ENCODE data around the gene P2RY14. TPM values are rescaled to one million over a fixed set of nuclear protein-coding genes. Genes with fewer than 3 reads are reported as not detected.

The P2RY14 gene
- polyA plus RNA-seq, 4 donors, result 1.1 to 5.5 (median 1.3) TPM; not detected in 1

DNA sequence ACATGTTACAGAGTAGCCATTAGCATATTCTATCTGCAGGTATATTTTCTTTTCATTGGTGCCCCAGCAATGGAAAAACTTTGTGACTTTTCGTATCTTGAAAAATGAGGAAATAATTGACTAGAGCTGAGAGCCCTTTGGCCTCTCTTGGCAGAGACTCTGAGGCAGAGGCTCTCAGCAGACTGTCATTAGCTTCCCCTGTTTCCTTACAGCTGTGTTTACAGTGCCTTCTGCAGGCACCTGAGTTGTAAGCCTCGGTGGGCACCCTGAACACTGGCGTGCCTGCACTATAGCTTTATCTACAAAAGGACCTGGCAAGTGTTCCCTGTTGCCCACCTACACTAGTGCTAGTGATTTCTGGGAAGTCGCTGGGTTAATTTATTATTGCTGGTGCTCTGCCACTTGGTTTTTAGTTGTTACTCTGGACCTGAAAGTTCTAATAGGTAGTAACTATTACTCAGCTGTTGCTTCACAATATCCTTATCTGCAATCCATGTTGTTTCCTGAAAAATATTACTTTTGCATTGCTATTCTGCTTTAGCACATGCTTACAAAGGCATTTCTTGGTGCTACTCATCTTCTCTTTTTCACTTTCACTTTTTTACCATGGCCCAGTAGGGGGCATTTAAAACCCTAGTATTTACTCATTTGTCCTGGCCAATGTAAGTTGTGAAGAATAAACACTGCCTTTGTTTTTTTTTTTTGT is 67.5 kb downstream of the P2RY14 start:
- Histone ChIP-seq H3K4me3 (ENCODE audit: low read depth in 1 of 3, low read length in 3 of 3) (peak overlapping the region in 1 of 3 donors; percentile 30), H3K4me1 (ENCODE audit: control insufficient read depth in 3 of 3, insufficient read depth in 2 of 3, low read depth in 1 of 3, low read length in 2 of 3) (peaks cover 0 to 15% (median 2%) of the 10 kb centered on the region in 3 donors), H3K36me3 (ENCODE audit: control insufficient read depth in 3 of 3, insufficient read depth in 2 of 3, low read depth in 1 of 3, low read length in 3 of 3) (no peaks in the 10 kb centered on the region), H3K27me3 (ENCODE audit: control insufficient read depth in 3 of 3, insufficient read depth in 3 of 3, low read length in 3 of 3) (no peaks in the 10 kb centered on the region), H3K27ac (ENCODE audit: low read depth in 1 of 3, low read length in 2 of 3) (peak overlapping the region; percentile 25 to 73 (median 30)), H3K9me3 (ENCODE audit: control insufficient read depth in 2 of 2, insufficient read depth in 1 of 2, low read depth in 1 of 2, low read length in 1 of 2) (no peaks in the 10 kb centered on the region)
- DNase-seq (peak; percentile 78 to 87), FAIRE-seq (no peak)
- 12 to 29% (median 17%) methylated on average over 4 of the region's 4 CpGs for WGBS, 3 donors

DNA sequence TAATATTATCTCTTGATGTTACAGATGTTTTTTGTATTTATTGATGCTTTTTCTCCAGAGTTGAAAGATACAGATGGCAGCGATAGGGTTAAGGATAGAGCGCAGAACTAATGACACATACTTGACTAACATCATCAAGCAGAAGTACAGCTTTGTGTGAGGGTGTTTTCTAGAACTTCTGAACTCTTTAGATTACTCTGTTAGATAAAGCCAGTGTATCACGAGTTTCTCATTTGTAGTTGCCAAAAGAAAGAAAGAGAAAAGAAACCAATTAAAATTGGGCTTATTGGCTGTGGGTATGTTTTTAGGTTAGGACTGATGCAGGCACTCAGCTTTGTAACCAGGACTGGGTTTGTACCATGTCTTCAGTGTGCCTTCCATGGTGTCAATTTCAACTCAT is 68.7 kb downstream of the P2RY14 start:
- no peaks in the 10 kb centered on the region for H3K36me3 ChIP-seq (ENCODE audit: control insufficient read depth in 3 of 3, insufficient read depth in 2 of 3, low read depth in 1 of 3, low read length in 3 of 3)
- H3K4me1 ChIP-seq (ENCODE audit: control insufficient read depth in 3 of 3, insufficient read depth in 2 of 3, low read depth in 1 of 3, low read length in 2 of 3), result peaks cover 0 to 15% (median 2%) of the 10 kb centered on the region in 3 donors
- H3K27me3 ChIP-seq (ENCODE audit: control insufficient read depth in 3 of 3, insufficient read depth in 3 of 3, low read length in 3 of 3), result no peaks in the 10 kb centered on the region
- FAIRE-seq, result no peak
- H3K27ac ChIP-seq (ENCODE audit: low read depth in 1 of 3, low read length in 2 of 3), result peak overlapping the region in 1 of 3 donors; percentile 73
- peak; percentile 17 to 19 for DNase-seq
- H3K4me3 ChIP-seq (ENCODE audit: low read depth in 1 of 3, low read length in 3 of 3), result no peak overlapping the region
- WGBS, 3 donors, result 58 to 73% (median 66%) methylated on average over 3 of the region's 3 CpGs
- H3K9me3 ChIP-seq (ENCODE audit: control insufficient read depth in 2 of 2, insufficient read depth in 1 of 2, low read depth in 1 of 2, low read length in 1 of 2), result no peaks in the 10 kb centered on the region

- H3K27ac ChIP-seq (ENCODE audit: low read depth in 1 of 3, low read length in 2 of 3), result no peak overlapping the region
- H3K36me3 ChIP-seq (ENCODE audit: control insufficient read depth in 3 of 3, insufficient read depth in 2 of 3, low read depth in 1 of 3, low read length in 3 of 3), result no peaks in the 10 kb centered on the region
- no peak overlapping the region for H3K4me3 ChIP-seq (ENCODE audit: low read depth in 1 of 3, low read length in 3 of 3)
- WGBS, 3 donors, result 57 to 78% (median 74%) methylated on average over 3 of the region's 3 CpGs
- peaks cover 0 to 10% (median 2%) of the 10 kb centered on the region in 3 donors for H3K4me1 ChIP-seq (ENCODE audit: control insufficient read depth in 3 of 3, insufficient read depth in 2 of 3, low read depth in 1 of 3, low read length in 2 of 3)
- H3K27me3 ChIP-seq (ENCODE audit: control insufficient read depth in 3 of 3, insufficient read depth in 3 of 3, low read length in 3 of 3), result no peaks in the 10 kb centered on the region
- no peak for FAIRE-seq
- H3K9me3 ChIP-seq (ENCODE audit: control insufficient read depth in 2 of 2, insufficient read depth in 1 of 2, low read depth in 1 of 2, low read length in 1 of 2), result no peaks in the 10 kb centered on the region
- DNase-seq, result no peak
Measured at GRCh38 chr3:151206201-151206600, 72.1 kb downstream of the P2RY14 start.

DNA sequence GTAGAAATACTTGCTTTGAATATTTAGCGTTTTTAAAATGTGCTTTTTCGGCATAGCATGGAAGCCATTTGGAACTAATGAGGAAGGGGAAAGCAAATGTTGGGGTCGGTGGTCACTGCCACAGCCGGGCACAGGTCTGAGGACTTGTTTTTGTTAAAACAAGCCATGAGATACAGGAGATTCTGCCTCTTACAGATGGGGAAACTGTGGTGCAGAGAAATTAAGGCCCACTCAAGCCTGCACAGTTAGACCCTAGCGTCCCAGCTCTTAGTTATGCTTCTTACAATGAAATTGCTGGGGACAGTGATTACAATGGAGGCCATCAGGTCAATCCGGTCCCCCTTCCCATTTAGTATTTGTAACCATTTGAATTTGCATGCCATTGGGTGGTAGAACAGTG is 72.9 kb downstream of the P2RY14 start:
- H3K27ac ChIP-seq (ENCODE audit: low read depth in 1 of 3, low read length in 2 of 3), result peak overlapping the region in 1 of 3 donors; percentile 48
- no peak overlapping the region for H3K4me3 ChIP-seq (ENCODE audit: low read depth in 1 of 3, low read length in 3 of 3)
- FAIRE-seq (no peak), DNase-seq (no peak)
- H3K4me1 ChIP-seq (ENCODE audit: control insufficient read depth in 3 of 3, insufficient read depth in 2 of 3, low read depth in 1 of 3, low read length in 2 of 3), result peaks cover 0 to 10% (median 2%) of the 10 kb centered on the region in 3 donors
- no peaks in the 10 kb centered on the region for H3K9me3 ChIP-seq (ENCODE audit: control insufficient read depth in 2 of 2, insufficient read depth in 1 of 2, low read depth in 1 of 2, low read length in 1 of 2)
- H3K36me3 ChIP-seq (ENCODE audit: control insufficient read depth in 3 of 3, insufficient read depth in 2 of 3, low read depth in 1 of 3, low read length in 3 of 3), result no peaks in the 10 kb centered on the region
- no peaks in the 10 kb centered on the region for H3K27me3 ChIP-seq (ENCODE audit: control insufficient read depth in 3 of 3, insufficient read depth in 3 of 3, low read length in 3 of 3)
- 75 to 87% (median 85%) methylated on average over 6 of the region's 6 CpGs for WGBS, 3 donors

DNA sequence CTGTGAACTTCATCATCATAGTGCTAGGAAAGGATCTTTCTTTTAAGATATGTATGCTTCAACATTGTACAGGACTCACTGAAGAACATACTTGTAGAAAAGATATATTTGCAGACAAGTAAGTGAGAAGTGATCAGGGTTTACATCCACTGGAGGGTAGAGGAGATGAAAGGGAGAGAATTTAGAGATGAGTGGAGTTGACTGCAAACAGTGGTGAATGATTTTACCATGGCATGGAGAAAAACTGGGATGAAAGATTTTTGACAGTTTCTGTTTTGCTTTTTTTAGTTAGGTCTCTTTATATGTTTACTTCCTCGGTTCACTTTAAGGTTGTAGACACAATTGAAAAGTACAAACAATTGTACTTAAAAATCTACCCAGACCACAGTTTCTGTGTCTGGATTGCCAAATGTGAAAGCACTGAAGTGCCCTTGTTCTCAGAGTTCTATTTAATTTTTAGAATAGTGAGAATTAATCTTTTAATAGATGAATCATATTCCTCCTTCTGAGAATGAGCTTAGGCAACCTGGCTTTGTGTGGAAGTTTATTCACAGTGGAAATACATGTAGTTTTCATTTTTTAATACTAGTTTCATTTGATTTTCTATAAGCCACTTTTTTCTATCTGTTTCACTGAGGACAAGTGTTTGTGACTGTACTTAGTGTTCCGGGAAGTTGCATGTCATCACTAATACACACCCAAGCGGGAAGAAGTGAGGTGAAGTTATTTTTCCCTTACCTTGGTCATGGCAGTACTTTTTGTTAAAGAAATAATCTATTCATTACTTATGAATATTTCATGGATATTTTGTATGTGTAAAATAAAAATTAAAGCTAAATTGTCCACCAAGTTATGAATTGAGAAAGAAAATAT is 73.6 kb downstream of the P2RY14 start:
- H3K27me3 ChIP-seq (ENCODE audit: control insufficient read depth in 3 of 3, insufficient read depth in 3 of 3, low read length in 3 of 3), result no peaks in the 10 kb centered on the region
- H3K36me3 ChIP-seq (ENCODE audit: control insufficient read depth in 3 of 3, insufficient read depth in 2 of 3, low read depth in 1 of 3, low read length in 3 of 3), result no peaks in the 10 kb centered on the region
- peak in 1 of 2 donors; percentile 42 for DNase-seq
- no peaks in the 10 kb centered on the region for H3K9me3 ChIP-seq (ENCODE audit: control insufficient read depth in 2 of 2, insufficient read depth in 1 of 2, low read depth in 1 of 2, low read length in 1 of 2)
- peak overlapping the region in 2 of 3 donors; percentile 55 to 83 for H3K27ac ChIP-seq (ENCODE audit: low read depth in 1 of 3, low read length in 2 of 3)
- H3K4me3 ChIP-seq (ENCODE audit: low read depth in 1 of 3, low read length in 3 of 3), result no peak overlapping the region
- no peak for FAIRE-seq
- WGBS, 3 donors, result 68 to 84% (median 71%) methylated on average over 3 of the region's 3 CpGs
- peaks cover 0 to 5% (median 0%) of the 10 kb centered on the region in 3 donors for H3K4me1 ChIP-seq (ENCODE audit: control insufficient read depth in 3 of 3, insufficient read depth in 2 of 3, low read depth in 1 of 3, low read length in 2 of 3)

DNA sequence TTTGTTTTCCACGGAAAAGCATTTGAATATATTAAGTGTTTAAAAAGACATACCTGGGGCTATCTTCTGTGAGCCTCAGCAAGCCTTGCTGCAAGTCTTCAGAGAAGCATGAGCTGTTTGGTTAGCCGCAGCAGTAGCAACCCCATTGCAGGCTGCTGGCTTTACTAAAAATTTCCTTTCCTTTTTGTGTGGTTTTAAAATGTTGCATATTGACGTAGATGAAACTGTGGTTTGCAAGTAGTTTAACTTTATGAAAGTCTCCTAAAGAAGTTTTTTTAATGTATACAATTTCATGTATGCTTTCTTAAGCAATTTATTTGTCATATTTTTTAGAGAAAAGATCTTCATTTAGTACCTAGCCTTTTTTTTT is 75.3 kb downstream of the P2RY14 start, which contains the start of gene GPR171:
TSS of gene GPR171 (minus strand) at position 166 of the 370 bp plus-strand sequence. CDS start 3,830 bp downstream, outside the sequence.
- FAIRE-seq (peak; percentile 26), DNase-seq (peak in 1 of 2 donors; percentile 58)
- peaks cover 0 to 3% (median 0%) of the 10 kb centered on the region in 3 donors for H3K4me1 ChIP-seq (ENCODE audit: control insufficient read depth in 3 of 3, insufficient read depth in 2 of 3, low read depth in 1 of 3, low read length in 2 of 3)
- H3K9me3 ChIP-seq (ENCODE audit: control insufficient read depth in 2 of 2, insufficient read depth in 1 of 2, low read depth in 1 of 2, low read length in 1 of 2), result no peaks in the 10 kb centered on the region
- H3K27ac ChIP-seq (ENCODE audit: low read depth in 1 of 3, low read length in 2 of 3), result peak within 1 kb of the TSS in 2 of 3 donors; percentile 41 to 83
- no peaks in the 10 kb centered on the region for H3K27me3 ChIP-seq (ENCODE audit: control insufficient read depth in 3 of 3, insufficient read depth in 3 of 3, low read length in 3 of 3)
- peak within 1 kb of the TSS in 2 of 3 donors; percentile 23 to 31 for H3K4me3 ChIP-seq (ENCODE audit: low read depth in 1 of 3, low read length in 3 of 3)
- WGBS, 3 donors, result 68 to 84% (median 73%) methylated on average over 3 of the region's 3 CpGs
- peaks cover 0 to 2% (median 0%) of the 10 kb centered on the region in 3 donors for H3K36me3 ChIP-seq (ENCODE audit: control insufficient read depth in 3 of 3, insufficient read depth in 2 of 3, low read depth in 1 of 3, low read length in 3 of 3)

DNA sequence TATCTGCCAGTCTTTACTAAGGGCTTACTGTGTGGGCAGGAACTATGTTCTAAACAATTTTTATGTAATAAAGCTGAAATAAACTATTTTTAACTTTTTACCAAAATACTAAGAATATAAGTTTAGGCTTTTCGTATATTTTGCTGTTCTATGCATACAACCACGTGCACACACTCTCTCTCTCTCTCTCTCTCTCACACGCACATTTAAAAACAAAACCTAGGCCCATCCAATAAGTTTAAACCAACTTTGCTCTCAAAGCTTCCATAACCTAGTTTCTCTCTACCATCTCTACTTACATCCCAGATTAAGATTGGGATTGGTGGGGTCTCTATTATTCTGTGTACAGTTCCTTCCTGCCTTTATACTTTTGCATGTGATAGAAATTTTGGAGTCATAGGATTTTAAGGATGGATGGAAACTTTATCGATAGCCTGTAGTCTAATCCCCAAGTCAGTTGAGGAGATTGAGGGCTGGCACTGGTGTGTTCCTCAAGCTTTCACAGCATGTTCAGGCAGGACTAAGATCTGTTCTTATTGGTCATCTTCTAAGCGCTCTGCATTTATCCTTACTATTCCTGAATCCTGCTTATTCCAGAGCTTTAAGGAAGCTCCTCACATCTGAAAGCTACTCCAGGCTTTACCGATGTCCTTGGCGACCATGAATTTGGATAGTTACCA is 77.2 kb downstream of the P2RY14 start:
- peak overlapping the region in 1 of 3 donors; percentile 86 for H3K27ac ChIP-seq (ENCODE audit: low read depth in 1 of 3, low read length in 2 of 3)
- no peaks in the 10 kb centered on the region for H3K9me3 ChIP-seq (ENCODE audit: control insufficient read depth in 2 of 2, insufficient read depth in 1 of 2, low read depth in 1 of 2, low read length in 1 of 2)
- DNase-seq (no peak), FAIRE-seq (no peak)
- no peaks in the 10 kb centered on the region for H3K27me3 ChIP-seq (ENCODE audit: control insufficient read depth in 3 of 3, insufficient read depth in 3 of 3, low read length in 3 of 3)
- H3K4me3 ChIP-seq (ENCODE audit: low read depth in 1 of 3, low read length in 3 of 3), result peak overlapping the region in 1 of 3 donors; percentile 10
- H3K36me3 ChIP-seq (ENCODE audit: control insufficient read depth in 3 of 3, insufficient read depth in 2 of 3, low read depth in 1 of 3, low read length in 3 of 3), result peaks cover 0 to 4% (median 2%) of the 10 kb centered on the region in 3 donors
- 73 to 86% (median 84%) methylated on average over 7 of the region's 7 CpGs for WGBS, 3 donors
- H3K4me1 ChIP-seq (ENCODE audit: control insufficient read depth in 3 of 3, insufficient read depth in 2 of 3, low read depth in 1 of 3, low read length in 2 of 3), result peaks cover 0 to 3% (median 0%) of the 10 kb centered on the region in 3 donors

DNA sequence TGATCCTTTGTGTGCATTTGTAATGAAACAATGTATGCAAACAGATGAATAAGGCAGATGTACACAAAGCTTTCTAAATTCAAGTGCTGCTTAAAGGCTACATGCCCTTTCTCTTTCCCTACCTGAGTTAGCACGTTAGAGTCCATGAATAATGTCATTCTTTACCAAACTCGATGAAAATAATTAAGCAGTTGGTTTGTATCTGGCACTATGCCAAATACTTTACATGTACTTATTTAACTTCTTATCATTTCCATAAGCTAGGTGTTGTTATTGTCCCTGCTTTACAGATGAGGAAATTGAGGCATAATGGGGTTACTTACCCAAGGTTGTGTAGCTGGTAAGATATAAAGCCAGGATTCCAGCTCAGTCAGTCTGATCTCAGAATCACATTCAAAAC is 77.8 kb downstream of the P2RY14 start:
- FAIRE-seq (no peak), DNase-seq (no peak)
- Histone ChIP-seq H3K36me3 (ENCODE audit: control insufficient read depth in 3 of 3, insufficient read depth in 2 of 3, low read depth in 1 of 3, low read length in 3 of 3) (peaks cover 0 to 4% (median 2%) of the 10 kb centered on the region in 3 donors), H3K9me3 (ENCODE audit: control insufficient read depth in 2 of 2, insufficient read depth in 1 of 2, low read depth in 1 of 2, low read length in 1 of 2) (no peaks in the 10 kb centered on the region), H3K4me1 (ENCODE audit: control insufficient read depth in 3 of 3, insufficient read depth in 2 of 3, low read depth in 1 of 3, low read length in 2 of 3) (peaks cover 0 to 3% (median 0%) of the 10 kb centered on the region in 3 donors), H3K27me3 (ENCODE audit: control insufficient read depth in 3 of 3, insufficient read depth in 3 of 3, low read length in 3 of 3) (no peaks in the 10 kb centered on the region), H3K27ac (ENCODE audit: low read depth in 1 of 3, low read length in 2 of 3) (peak overlapping the region in 2 of 3 donors; percentile 32 to 63), H3K4me3 (ENCODE audit: low read depth in 1 of 3, low read length in 3 of 3) (peak overlapping the region in 1 of 3 donors; percentile 30)
- WGBS, 3 donors, result 32 to 51% (median 38%) methylated on average over 2 of the region's 2 CpGs
